Measurements from ENCODE around the gene ZCCHC14.

DNA sequence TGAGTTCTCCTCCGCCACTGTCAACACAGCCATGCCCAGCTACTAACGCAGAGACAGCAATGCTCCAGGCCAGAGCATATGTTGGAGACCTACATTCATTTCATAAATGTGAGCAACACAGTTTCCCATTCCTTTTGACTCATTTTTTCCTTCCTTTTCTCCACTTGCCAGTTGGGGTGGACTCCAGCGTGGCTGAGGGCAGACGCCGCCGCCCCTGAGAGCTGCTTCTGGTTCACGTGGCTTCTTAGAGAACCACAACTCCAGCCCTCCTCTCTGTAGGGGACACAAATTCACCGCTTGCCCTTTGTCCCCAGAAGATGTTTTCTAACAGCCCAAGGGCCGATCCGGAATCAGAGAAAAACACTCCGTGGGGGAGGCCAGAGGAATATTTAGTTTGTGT, 45.8 kb upstream of the ZCCHC14 start:
- no peak for TF ChIP-seq CTCF (IDR thresholded peaks at IDR 0.05; ENCODE audit: control extremely low read depth in 1 of 3, insufficient read depth in 1 of 3, low read depth in 1 of 3, low read length in 3 of 3)
- TF ChIP-seq KDM1A (IDR thresholded peaks at IDR 0.05; ENCODE audit: borderline replicate concordance, low read length), result no peak
- no peak for TF ChIP-seq POLR2AphosphoS5 (IDR thresholded peaks at IDR 0.05; ENCODE audit: low read depth, low read length)
- no peak for TF ChIP-seq GABPA (IDR thresholded peaks at IDR 0.05; ENCODE audit: borderline replicate concordance, insufficient read depth, low read length)
- TF ChIP-seq YY1 (IDR thresholded peaks at IDR 0.05; ENCODE audit: low read depth, low read length), result no peak
- TF ChIP-seq, protein P1, sequence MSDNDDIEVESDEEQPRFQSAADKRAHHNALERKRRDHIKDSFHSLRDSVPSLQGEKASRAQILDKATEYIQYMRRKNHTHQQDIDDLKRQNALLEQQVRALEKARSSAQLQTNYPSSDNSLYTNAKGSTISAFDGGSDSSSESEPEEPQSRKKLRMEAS (IDR thresholded peaks at IDR 0.05), result no peak
- TF ChIP-seq FOSL1 (IDR thresholded peaks at IDR 0.05; ENCODE audit: insufficient read depth, low read depth, low read length), result no peak
- no peak for TF ChIP-seq CBX5 (IDR thresholded peaks at IDR 0.05; ENCODE audit: low read depth, low read length)
- TF ChIP-seq POLR2A (IDR thresholded peaks at IDR 0.05; ENCODE audit: control extremely low read depth in 1 of 2, low read depth in 2 of 2, low read length in 2 of 2), result no peak
- no peak for TF ChIP-seq HDAC2 (IDR thresholded peaks at IDR 0.05; ENCODE audit: borderline replicate concordance in 1 of 2, low read depth in 2 of 2, low read length in 2 of 2)
- TF ChIP-seq, protein P2, sequence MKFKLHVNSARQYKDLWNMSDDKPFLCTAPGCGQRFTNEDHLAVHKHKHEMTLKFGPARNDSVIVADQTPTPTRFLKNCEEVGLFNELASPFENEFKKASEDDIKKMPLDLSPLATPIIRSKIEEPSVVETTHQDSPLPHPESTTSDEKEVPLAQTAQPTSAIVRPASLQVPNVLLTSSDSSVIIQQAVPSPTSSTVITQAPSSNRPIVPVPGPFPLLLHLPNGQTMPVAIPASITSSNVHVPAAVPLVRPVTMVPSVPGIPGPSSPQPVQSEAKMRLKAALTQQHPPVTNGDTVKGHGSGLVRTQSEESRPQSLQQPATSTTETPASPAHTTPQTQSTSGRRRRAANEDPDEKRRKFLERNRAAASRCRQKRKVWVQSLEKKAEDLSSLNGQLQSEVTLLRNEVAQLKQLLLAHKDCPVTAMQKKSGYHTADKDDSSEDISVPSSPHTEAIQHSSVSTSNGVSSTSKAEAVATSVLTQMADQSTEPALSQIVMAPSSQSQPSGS (IDR thresholded peaks at IDR 0.05; ENCODE audit: low read length), result no peak
- no peak for TF ChIP-seq RFX5 (IDR thresholded peaks at IDR 0.05; ENCODE audit: borderline replicate concordance, low read depth, low read length)
